Tibial nerve (tissue), 4 donors: ENCODE data around the gene F9. TPM values are rescaled to one million over a fixed set of nuclear protein-coding genes. Genes with fewer than 3 reads are reported as not detected.
"Not testable (repeated sequence)": the region's sequence is repeated elsewhere in the genome, so short reads cannot be mapped to it uniquely, and the experiment has no call there.

Source experiments
- DNase-seq, 2 donors: peaks; one replicate each; pipeline ENCODE4 v3.0.0-alpha.2; 2019; ENCODE audit warnings: low spot score in 2 of 2
- H3K27ac ChIP-seq, 4 donors: fragments of 200-600 bp; sonication (generic) in 3 of 4; one replicate each; pipeline ENCODE4 v1.5.1; 2017 to 2019; ENCODE audit warnings: mild to moderate bottlenecking in 1 of 4
- H3K27me3 ChIP-seq, 2 donors: fragments of 200-600 bp; sonication (generic) in 1 of 2; one replicate each; pipeline versions ENCODE4 v1.5.1 to v1.6.0; 2017 to 2019
- H3K36me3 ChIP-seq, 3 donors: fragments of 200-600 bp; sonication (generic); one replicate each; pipeline ENCODE4 v1.5.1; 2018 to 2019
- H3K4me1 ChIP-seq, 4 donors: fragments of 200-600 bp; sonication (generic) in 3 of 4; one replicate each; pipeline ENCODE4 v1.5.1; 2017 to 2019
- H3K4me3 ChIP-seq, 4 donors: fragments of 200-600 bp; sonication (generic) in 3 of 4; one replicate each; pipeline ENCODE4 v1.5.1; 2017 to 2019; ENCODE audit warnings: mild to moderate bottlenecking in 1 of 4, moderate library complexity in 1 of 4
- H3K9me3 ChIP-seq, 4 donors: fragments of 200-600 bp; sonication (generic) in 3 of 4; one replicate each; pipeline ENCODE4 v1.5.1; 2017 to 2019
- EP300 ChIP-seq, 2 donors: sonication (generic); formaldehyde crosslinking; IDR thresholded peaks; one replicate each; pipeline ENCODE4 v1.6.1; 2017; ENCODE audit warnings: antibody characterized with exemption in 2 of 2, mild to moderate bottlenecking in 1 of 2
- POLR2A ChIP-seq, 2 donors: fragments of 450-650 bp; IDR thresholded peaks; one replicate each; pipeline ENCODE4 v1.6.1; 2017; ENCODE audit warnings: antibody characterized with exemption in 2 of 2, mild to moderate bottlenecking in 2 of 2, moderate library complexity in 2 of 2
- WGBS, 2 donors: methylation state at CpG; one replicate each; pipeline ENCODE4 v1.1.5; 2018; 5-methylcytosine and 5-hydroxymethylcytosine counted together
- total RNA-seq, 4 donors: library from RNA; depleted of rRNA; stranded (reverse); fragments of >200 nt; gene quantifications; one replicate each; pipeline ENCODE4 v1.1.0, GENCODE V29; 2016
- TF ChIP-seq, protein P1 (sequence below), 5 experiments: fragments of 200-600 bp in 3 of 5; fragments of 450-650 bp in 2 of 5; sonication (generic) in 3 of 5; IDR thresholded peaks; one replicate each; pipeline ENCODE4 v1.5.1; 2016 to 2019; ENCODE audit warnings: antibody characterized with exemption in 5 of 5, mild to moderate bottlenecking in 3 of 5, moderate library complexity in 2 of 5

Gene F9
- total RNA-seq, 4 donors from 2014 or later, result not detected

- TF ChIP-seq POLR2A (IDR thresholded peaks at IDR 0.05), result no peak
- no peak for TF ChIP-seq EP300 (IDR thresholded peaks at IDR 0.05)
- TF ChIP-seq, protein P1, sequence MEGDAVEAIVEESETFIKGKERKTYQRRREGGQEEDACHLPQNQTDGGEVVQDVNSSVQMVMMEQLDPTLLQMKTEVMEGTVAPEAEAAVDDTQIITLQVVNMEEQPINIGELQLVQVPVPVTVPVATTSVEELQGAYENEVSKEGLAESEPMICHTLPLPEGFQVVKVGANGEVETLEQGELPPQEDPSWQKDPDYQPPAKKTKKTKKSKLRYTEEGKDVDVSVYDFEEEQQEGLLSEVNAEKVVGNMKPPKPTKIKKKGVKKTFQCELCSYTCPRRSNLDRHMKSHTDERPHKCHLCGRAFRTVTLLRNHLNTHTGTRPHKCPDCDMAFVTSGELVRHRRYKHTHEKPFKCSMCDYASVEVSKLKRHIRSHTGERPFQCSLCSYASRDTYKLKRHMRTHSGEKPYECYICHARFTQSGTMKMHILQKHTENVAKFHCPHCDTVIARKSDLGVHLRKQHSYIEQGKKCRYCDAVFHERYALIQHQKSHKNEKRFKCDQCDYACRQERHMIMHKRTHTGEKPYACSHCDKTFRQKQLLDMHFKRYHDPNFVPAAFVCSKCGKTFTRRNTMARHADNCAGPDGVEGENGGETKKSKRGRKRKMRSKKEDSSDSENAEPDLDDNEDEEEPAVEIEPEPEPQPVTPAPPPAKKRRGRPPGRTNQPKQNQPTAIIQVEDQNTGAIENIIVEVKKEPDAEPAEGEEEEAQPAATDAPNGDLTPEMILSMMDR (IDR thresholded peaks at IDR 0.05), result no peak
- Histone ChIP-seq H3K27ac (no peak overlapping the region), H3K4me1 (no peaks in the 10 kb centered on the region), H3K27me3 (no peaks in the 10 kb centered on the region), H3K4me3 (no peak overlapping the region), H3K9me3 (no peaks in the 10 kb centered on the region), H3K36me3 (no peaks in the 10 kb centered on the region)
- no peak for DNase-seq
- WGBS, 2 donors, result 58 to 60% methylated on average over 8 of the region's 8 CpGs
Measured at GRCh38 chrX:139508099-139508498, 22.4 kb upstream of the F9 start.

DNA sequence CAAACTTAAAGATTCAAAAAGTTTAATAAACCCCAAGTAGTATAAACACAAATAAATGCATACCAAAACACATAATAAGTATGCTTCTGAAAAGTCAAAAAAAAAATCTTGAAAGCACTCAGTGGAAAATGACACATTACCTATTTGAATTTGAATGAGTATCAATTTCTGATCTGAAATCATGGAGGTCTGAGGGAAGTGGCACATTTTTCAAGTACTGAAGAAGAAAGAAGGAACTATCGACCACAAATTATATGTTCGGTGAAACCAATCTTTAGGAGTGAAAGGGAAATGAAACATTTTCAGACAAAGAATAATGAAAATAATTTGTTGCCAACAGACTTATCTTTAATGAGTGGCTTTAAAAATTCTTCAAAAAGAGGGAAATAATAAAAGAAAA, 12.1 kb upstream of the F9 start:
- H3K4me3 ChIP-seq, result no peak overlapping the region

DNA sequence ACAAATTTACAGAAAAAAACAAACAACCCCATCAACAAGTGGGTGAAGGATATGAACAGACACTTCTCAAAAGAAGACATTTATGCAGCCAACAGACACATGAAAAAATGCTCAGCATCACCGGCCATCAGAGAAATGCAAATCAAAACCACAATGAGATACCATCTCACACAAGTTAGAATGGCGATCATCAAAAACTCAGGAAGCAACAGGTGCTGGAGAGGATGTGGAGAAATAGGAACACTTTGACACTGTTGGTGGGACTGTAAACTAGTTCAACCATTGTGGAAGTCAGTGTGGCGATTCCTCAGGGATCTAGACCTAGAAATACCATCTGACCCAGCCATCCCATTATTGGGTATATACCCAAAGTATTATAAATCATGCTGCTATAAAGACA, 1.7 kb upstream of the F9 start:
- not testable (repeated sequence) for H3K9me3 ChIP-seq, DNase-seq, H3K27ac ChIP-seq, H3K36me3 ChIP-seq, H3K27me3 ChIP-seq, H3K4me1 ChIP-seq, H3K4me3 ChIP-seq
- WGBS, 2 donors, result 84 to 98% methylated on average over 3 of the region's 3 CpGs

More for the DNA sequence above, 12.1 kb upstream of the F9 start:
- Histone ChIP-seq H3K36me3 (no peaks in the 10 kb centered on the region), H3K27ac (no peak overlapping the region), H3K4me1 (no peaks in the 10 kb centered on the region), H3K9me3 (no peaks in the 10 kb centered on the region), H3K27me3 (no peaks in the 10 kb centered on the region)
- WGBS, 2 donors, result 79 to 85% methylated on average over 2 of the region's 2 CpGs
- DNase-seq, result no peak
- TF ChIP-seq EP300 (IDR thresholded peaks at IDR 0.05) (no peak), POLR2A (IDR thresholded peaks at IDR 0.05) (no peak)
- TF ChIP-seq, protein P1 (IDR thresholded peaks at IDR 0.05), result no peak

- 83 to 93% methylated on average over 4 of the region's 4 CpGs for WGBS, 2 donors
- H3K9me3 ChIP-seq, result no peaks in the 10 kb centered on the region
- H3K27ac ChIP-seq, result no peak overlapping the region
- H3K36me3 ChIP-seq, result no peaks in the 10 kb centered on the region
- H3K27me3 ChIP-seq, result no peaks in the 10 kb centered on the region
- DNase-seq, result no peak
- no peaks in the 10 kb centered on the region for H3K4me1 ChIP-seq
- no peak for TF ChIP-seq POLR2A (IDR thresholded peaks at IDR 0.05)
- TF ChIP-seq EP300 (IDR thresholded peaks at IDR 0.05), result no peak
- TF ChIP-seq, protein P1 (IDR thresholded peaks at IDR 0.05), result no peak
- no peak overlapping the region for H3K4me3 ChIP-seq
Measured at GRCh38 chrX:139532834-139533233, 2.3 kb downstream of the F9 start.

GRCh38 chrX:139533444-139533843, 2.9 kb downstream of the F9 start:
- TF ChIP-seq, protein P1 (IDR thresholded peaks at IDR 0.05), result no peak
- TF ChIP-seq POLR2A (IDR thresholded peaks at IDR 0.05), result no peak
- TF ChIP-seq EP300 (IDR thresholded peaks at IDR 0.05), result no peak
- Histone ChIP-seq H3K4me3 (no peak overlapping the region), H3K4me1 (no peaks in the 10 kb centered on the region), H3K27ac (no peak overlapping the region), H3K36me3 (no peaks in the 10 kb centered on the region), H3K9me3 (no peaks in the 10 kb centered on the region), H3K27me3 (no peaks in the 10 kb centered on the region)
- 73 to 89% methylated on average over 4 of the region's 4 CpGs for WGBS, 2 donors
- no peak for DNase-seq
